H9 (cell line): Measurements from ENCODE around the gene C17orf78. TPM values are rescaled to one million over a fixed set of nuclear protein-coding genes. Genes with fewer than 3 reads are reported as not detected.

Experiments used
- DNase-seq: peaks from one replicate; pipeline ENCODE4 v3.0.0-alpha.2; 2017
- H2AFZ ChIP-seq: one replicate; pipeline ENCODE4 v1.6.1; 2013; ENCODE audit warnings: mild to moderate bottlenecking, low read length, control low read depth, moderate library complexity
- H2AK5ac ChIP-seq: 2 replicates; pipeline ENCODE4 v1.6.1; 2013; ENCODE audit warnings: low read length, control low read depth, mixed read lengths; ENCODE audit not compliant: insufficient read length
- H2BK120ac ChIP-seq: one replicate; pipeline ENCODE4 v1.6.1; 2013; ENCODE audit warnings: low read depth, mild to moderate bottlenecking, low read length, control low read depth, inconsistent platforms; ENCODE audit not compliant: poor library complexity, severe bottlenecking
- H2BK12ac ChIP-seq: 2 replicates; pipeline ENCODE4 v1.6.1; 2013; ENCODE audit warnings: low read length, control low read depth, mixed read lengths, low read depth; ENCODE audit not compliant: insufficient read length
- H2BK15ac ChIP-seq: 2 replicates; pipeline ENCODE4 v1.6.1; 2013; ENCODE audit warnings: low read depth, low read length, control low read depth
- H2BK20ac ChIP-seq: one replicate; pipeline ENCODE4 v1.6.1; 2013; ENCODE audit warnings: low read depth, mild to moderate bottlenecking, low read length, control low read depth, inconsistent platforms; ENCODE audit not compliant: poor library complexity, severe bottlenecking
- H2BK5ac ChIP-seq: 2 replicates; pipeline ENCODE4 v1.6.1; 2013; ENCODE audit warnings: low read length, control low read depth, mixed read lengths; ENCODE audit not compliant: insufficient read length
- H3K14ac ChIP-seq: 2 replicates; pipeline ENCODE4 v1.6.1; 2013; ENCODE audit warnings: low read length, control low read depth; ENCODE audit not compliant: insufficient read depth
- H3K18ac ChIP-seq: 2 replicates; pipeline ENCODE4 v1.6.1; 2013; ENCODE audit warnings: low read depth, mild to moderate bottlenecking, mixed read lengths, low read length, control low read depth; ENCODE audit not compliant: insufficient read length
- H3K23ac ChIP-seq: 2 replicates; pipeline ENCODE4 v1.6.1; 2013; ENCODE audit warnings: low read length, control low read depth, mixed read lengths, low read depth; ENCODE audit not compliant: insufficient read length
- H3K23me2 ChIP-seq: 2 replicates; pipeline ENCODE4 v1.6.1; 2013; ENCODE audit warnings: low read depth, mild to moderate bottlenecking, mixed read lengths, low read length, control low read depth; ENCODE audit not compliant: insufficient read length, poor library complexity, severe bottlenecking
- H3K27ac ChIP-seq: 2 replicates; pipeline ENCODE4 v1.5.1; 2013; ENCODE audit warnings: low read length, control low read depth, mixed read lengths, low read depth; ENCODE audit not compliant: insufficient read length
- H3K27me3 ChIP-seq: 2 replicates; pipeline ENCODE4 v1.6.1; 2013; ENCODE audit warnings: low read length, control low read depth, inconsistent platforms; ENCODE audit not compliant: insufficient read depth
- H3K4ac ChIP-seq: 2 replicates; pipeline ENCODE4 v1.6.1; 2013; ENCODE audit warnings: low read depth, mild to moderate bottlenecking, control low read depth, inconsistent platforms, low read length, moderate library complexity
- H3K4me1 ChIP-seq: 2 replicates; pipeline ENCODE4 v1.6.1; 2013; ENCODE audit warnings: low read length, control low read depth, inconsistent platforms; ENCODE audit not compliant: insufficient read depth
- H3K4me2 ChIP-seq: 2 replicates; pipeline ENCODE4 v1.6.1; 2013; ENCODE audit warnings: low read length, control low read depth, mixed read lengths; ENCODE audit not compliant: insufficient read length, insufficient read depth
- H3K56ac ChIP-seq: 2 replicates; pipeline ENCODE4 v1.6.1; 2013; ENCODE audit warnings: low read depth, mild to moderate bottlenecking, mixed read lengths, low read length, control low read depth; ENCODE audit not compliant: insufficient read length
- H3K79me1 ChIP-seq: 2 replicates; pipeline ENCODE4 v1.6.1; 2013; ENCODE audit warnings: low read depth, mild to moderate bottlenecking, moderate library complexity, low read length, control low read depth, inconsistent platforms; ENCODE audit not compliant: insufficient read depth, poor library complexity, severe bottlenecking
- H3K79me2 ChIP-seq: 2 replicates; pipeline ENCODE4 v1.6.1; 2013; ENCODE audit warnings: low read length, control low read depth, inconsistent platforms; ENCODE audit not compliant: insufficient read depth
- H3K9ac ChIP-seq: 2 replicates; pipeline ENCODE4 v1.6.1; 2013; ENCODE audit warnings: low read length, control low read depth, mixed read lengths; ENCODE audit not compliant: insufficient read length; ENCODE audit errors: extremely low read depth
- H3K9me3 ChIP-seq: one replicate; pipeline ENCODE4 v1.6.1; 2013; ENCODE audit warnings: low read depth, low read length, inconsistent platforms; ENCODE audit not compliant: control insufficient read depth
- H3T11ph ChIP-seq: one replicate; pipeline ENCODE4 v1.6.1; 2013; ENCODE audit warnings: mild to moderate bottlenecking, low read length, control low read depth, inconsistent platforms
- H4K20me1 ChIP-seq: one replicate; pipeline ENCODE4 v1.6.1; 2013; ENCODE audit not compliant: control insufficient read depth, insufficient read length, insufficient read depth
- H4K5ac ChIP-seq: 2 replicates; pipeline ENCODE4 v1.6.1; 2013; ENCODE audit warnings: low read depth, mild to moderate bottlenecking, mixed read lengths, low read length, control low read depth; ENCODE audit not compliant: insufficient read length
- H4K8ac ChIP-seq: replicated peaks from 2 replicates; pipeline ENCODE4 v1.6.1; 2013; ENCODE audit warnings: low read length, control low read depth, mixed read lengths, low read depth; ENCODE audit not compliant: insufficient read length
- H4K91ac ChIP-seq: 2 replicates; pipeline ENCODE4 v1.6.1; 2013; ENCODE audit warnings: low read depth, mild to moderate bottlenecking, moderate library complexity, mixed read lengths, low read length, control low read depth; ENCODE audit not compliant: insufficient read length
- H3K27ac Mint-ChIP-seq, 3 experiments: 2 replicates in 2 of 3; 3 replicates in 1 of 3; pipeline ENCODE4 v1.8.0; 2020 to 2021; ENCODE audit warnings: mixed read lengths in 3 of 3, mild to moderate bottlenecking in 1 of 3, moderate library complexity in 1 of 3
- H3K27me3 Mint-ChIP-seq: 2 replicates; pipeline ENCODE4 v1.8.0; 2021; ENCODE audit warnings: low read depth, mild to moderate bottlenecking, moderate library complexity, mixed read lengths
- H3K36me3 Mint-ChIP-seq, 3 experiments: 2 replicates in 2 of 3; 3 replicates in 1 of 3; pipeline ENCODE4 v1.8.0; 2020 to 2021; ENCODE audit warnings: low read depth in 3 of 3, mixed read lengths in 3 of 3; ENCODE audit not compliant: insufficient read depth in 1 of 3
- H3K4me1 Mint-ChIP-seq, 2 experiments: 2 replicates each; pipeline ENCODE4 v1.8.0; 2020; ENCODE audit warnings: mixed read lengths in 2 of 2
- H3K4me3 Mint-ChIP-seq, 2 experiments: 2 replicates in 1 of 2; 3 replicates in 1 of 2; pipeline ENCODE4 v1.8.0; 2020 to 2021; ENCODE audit warnings: mild to moderate bottlenecking in 2 of 2, mixed read lengths in 2 of 2, moderate library complexity in 1 of 2
- H3K9me3 Mint-ChIP-seq, 2 experiments: 2 replicates in 1 of 2; 3 replicates in 1 of 2; pipeline ENCODE4 v1.8.0; 2020; ENCODE audit warnings: mild to moderate bottlenecking in 2 of 2, mixed read lengths in 2 of 2, moderate library complexity in 1 of 2
- WGBS: extraction: QIAGEN DNeasy Blood & Tissue Kit; methylation state at CpG from one replicate; pipeline ENCODE4 v1.1.7; 2013; ENCODE audit warnings: missing lambda C conversion rate, low lambda C conversion rate, mixed read lengths; ENCODE audit not compliant: insufficient read length; ENCODE audit errors: extremely low coverage; 5-methylcytosine and 5-hydroxymethylcytosine counted together
- total RNA-seq: library from RNA; stranded (reverse); gene quantifications from 2 replicates; pipeline ENCODE4 v1.2.1, GENCODE V29; 2021
- TF ChIP-seq, protein P1 (sequence below): fragments of 200-600 bp; sonication (generic); conservative IDR thresholded peaks from 3 replicates; pipeline ENCODE4 v1.8.0; 2021; ENCODE audit warnings: antibody characterized with exemption, mild to moderate bottlenecking

Gene C17orf78
- total RNA-seq, 1 experiment from 2014 or later = not detected

DNA sequence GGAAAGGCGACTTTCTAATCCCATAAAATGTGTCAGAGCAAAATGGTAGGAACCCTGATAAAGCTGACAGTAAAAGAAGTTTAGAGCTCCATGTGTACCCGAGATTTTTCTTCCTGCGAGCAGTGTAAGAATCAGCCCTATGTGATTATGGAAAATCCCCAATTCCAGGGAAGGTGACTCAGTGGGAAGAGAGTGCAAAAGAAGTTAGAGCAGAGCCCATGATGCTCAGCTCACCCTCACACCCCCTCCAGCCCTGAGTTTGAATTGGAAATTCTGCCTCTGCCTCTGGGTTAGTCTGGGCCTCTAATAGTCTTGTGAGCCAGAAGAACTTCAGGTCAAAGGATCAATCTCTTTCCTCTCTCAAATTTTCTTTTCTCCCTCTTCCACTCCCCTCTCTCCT lies 12.5 kb downstream of the C17orf78 start:
- Mint-ChIP-seq H3K36me3 (no peaks in the 10 kb centered on the region), H3K27ac (no peak overlapping the region), H3K4me3 (no peak overlapping the region), H3K27me3 (no peaks in the 10 kb centered on the region), H3K9me3 (no peaks in the 10 kb centered on the region), H3K4me1 (peaks cover 4 to 10% of the 10 kb centered on the region in 2 experiments)
- no peak overlapping the region for H2BK15ac ChIP-seq
- no peak overlapping the region for H2BK5ac ChIP-seq
- no peak overlapping the region for H2BK20ac ChIP-seq
- H3K56ac ChIP-seq = no peak overlapping the region
- H3K23ac ChIP-seq = no peak overlapping the region
- no peaks in the 10 kb centered on the region for H3K4me1 ChIP-seq
- H4K5ac ChIP-seq = no peak overlapping the region
- no peak overlapping the region for H3K27ac ChIP-seq
- no peaks in the 10 kb centered on the region for H3K23me2 ChIP-seq
- no peaks in the 10 kb centered on the region for H3K27me3 ChIP-seq
- no CpG with 5 or more reads among the region's 3 CpGs for WGBS
- H3T11ph ChIP-seq = no peak overlapping the region
- H3K14ac ChIP-seq = no peak overlapping the region
- no peak overlapping the region for H2BK12ac ChIP-seq
- H3K9me3 ChIP-seq = no peaks in the 10 kb centered on the region
- H3K9ac ChIP-seq = no peak overlapping the region
- no peaks in the 10 kb centered on the region for H3K79me2 ChIP-seq
- no peak for DNase-seq
- TF ChIP-seq, protein P1, sequence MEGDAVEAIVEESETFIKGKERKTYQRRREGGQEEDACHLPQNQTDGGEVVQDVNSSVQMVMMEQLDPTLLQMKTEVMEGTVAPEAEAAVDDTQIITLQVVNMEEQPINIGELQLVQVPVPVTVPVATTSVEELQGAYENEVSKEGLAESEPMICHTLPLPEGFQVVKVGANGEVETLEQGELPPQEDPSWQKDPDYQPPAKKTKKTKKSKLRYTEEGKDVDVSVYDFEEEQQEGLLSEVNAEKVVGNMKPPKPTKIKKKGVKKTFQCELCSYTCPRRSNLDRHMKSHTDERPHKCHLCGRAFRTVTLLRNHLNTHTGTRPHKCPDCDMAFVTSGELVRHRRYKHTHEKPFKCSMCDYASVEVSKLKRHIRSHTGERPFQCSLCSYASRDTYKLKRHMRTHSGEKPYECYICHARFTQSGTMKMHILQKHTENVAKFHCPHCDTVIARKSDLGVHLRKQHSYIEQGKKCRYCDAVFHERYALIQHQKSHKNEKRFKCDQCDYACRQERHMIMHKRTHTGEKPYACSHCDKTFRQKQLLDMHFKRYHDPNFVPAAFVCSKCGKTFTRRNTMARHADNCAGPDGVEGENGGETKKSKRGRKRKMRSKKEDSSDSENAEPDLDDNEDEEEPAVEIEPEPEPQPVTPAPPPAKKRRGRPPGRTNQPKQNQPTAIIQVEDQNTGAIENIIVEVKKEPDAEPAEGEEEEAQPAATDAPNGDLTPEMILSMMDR = no peak
- H3K18ac ChIP-seq = no peak overlapping the region
- H2AFZ ChIP-seq = no peak overlapping the region
- H2BK120ac ChIP-seq = no peak overlapping the region
- H4K20me1 ChIP-seq = no peaks in the 10 kb centered on the region
- H4K91ac ChIP-seq = no peak overlapping the region
- H4K8ac ChIP-seq = no peak overlapping the region
- no peak overlapping the region for H2AK5ac ChIP-seq
- no peak overlapping the region for H3K4ac ChIP-seq
- H3K4me2 ChIP-seq = no peak overlapping the region
- no peaks in the 10 kb centered on the region for H3K79me1 ChIP-seq
